GM13977 (cell line): ENCODE results near the gene SCAANT1.

Experiments
- DNase-seq: peaks from one replicate; pipeline ENCODE4 v3.0.0; 2012; ENCODE audit warnings: low spot score
- CTCF ChIP-seq: IDR thresholded peaks from 2 replicates; pipeline ENCODE4 v1.5.1; 2012; ENCODE audit warnings: mild to moderate bottlenecking, control low read depth; ENCODE audit not compliant: insufficient read depth; ENCODE audit errors: extremely low read depth, missing control alignments
- in situ Hi-C: fragments of 300-500 bp; cut with MboI; formaldehyde crosslinking; loops from one replicate; pipeline ENCODE4 v1.12.0; 2022; ENCODE audit warnings: low sequenced_read_pairs, low pct_unique_long_range_greater_than_20kb, mixed read lengths, inconsistent platforms; ENCODE audit not compliant: unreplicated experiment

Gene SCAANT1

GRCh38 chr3:63864008-63864964, 47.9 kb downstream of the SCAANT1 start:
- in situ Hi-C loops: no loop called here
- peak; percentile 80 for DNase-seq
- no peak for TF ChIP-seq CTCF

GRCh38 chr3:63863150-63864007, 48.8 kb downstream of the SCAANT1 start, which contains the start of the genes ATXN7 and THOC7:
Gene ATXN7, plus strand, starts transcription at chr3:63863867. Its CDS starts 48,732 bp downstream, at chr3:63912599.
Gene THOC7, minus strand, starts transcription at chr3:63863805. Its CDS starts 15 bp downstream, at chr3:63863790.
- peak; percentile 86 for DNase-seq
- in situ Hi-C loops: no loop called here
- TF ChIP-seq CTCF: no peak

GRCh38 chr3:63862804-63863149, 49.4 kb downstream of the SCAANT1 start:
- in situ Hi-C loops: no loop called here
- peak; percentile 41 for DNase-seq
- no peak for TF ChIP-seq CTCF
